ENCODE data around the gene ACOX3.

The ACOX3 gene

GRCh38 chr4:8316911-8317351 lies 123.6 kb downstream of the ACOX3 start:
- DNase-seq = no peak
